HL-60 (cell line): ENCODE measurements around the gene PRKCD.

Experiments
- POLR2AphosphoS5 ChIP-seq: IDR thresholded peaks from 2 replicates; pipeline ENCODE4 v1.6.1; 2012; ENCODE audit warnings: low read depth
- TF ChIP-seq, protein P1 (sequence below): IDR thresholded peaks from one replicate; pipeline ENCODE4 v1.5.1; 2011; ENCODE audit warnings: low read length, control low read depth, inconsistent platforms; ENCODE audit not compliant: insufficient read depth
- TF ChIP-seq, protein P2 (sequence below): IDR thresholded peaks from 2 replicates; pipeline ENCODE4 v1.6.1; 2012; ENCODE audit warnings: low read depth; ENCODE audit not compliant: insufficient replicate concordance

DNA sequence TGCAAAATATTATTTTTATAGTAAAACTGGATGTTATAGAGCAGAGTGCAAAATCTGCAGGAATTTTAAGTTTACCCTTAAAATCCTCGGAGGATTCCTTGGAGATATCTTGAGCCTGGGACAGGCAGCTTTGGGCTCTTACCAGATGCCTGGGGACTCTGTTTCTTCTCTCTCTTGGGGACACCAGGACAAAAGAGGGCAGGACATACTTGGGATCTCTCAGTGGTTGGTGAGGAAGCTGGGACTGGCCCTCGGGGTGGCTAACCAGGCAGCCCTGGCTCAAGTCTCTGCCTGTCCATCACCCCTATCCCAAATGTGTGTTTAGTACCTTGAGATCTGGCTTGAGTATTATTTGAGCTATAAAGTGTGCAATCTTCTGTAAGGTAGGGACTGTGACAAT is 56.2 kb downstream of the PRKCD start:
- TF ChIP-seq, protein P1, sequence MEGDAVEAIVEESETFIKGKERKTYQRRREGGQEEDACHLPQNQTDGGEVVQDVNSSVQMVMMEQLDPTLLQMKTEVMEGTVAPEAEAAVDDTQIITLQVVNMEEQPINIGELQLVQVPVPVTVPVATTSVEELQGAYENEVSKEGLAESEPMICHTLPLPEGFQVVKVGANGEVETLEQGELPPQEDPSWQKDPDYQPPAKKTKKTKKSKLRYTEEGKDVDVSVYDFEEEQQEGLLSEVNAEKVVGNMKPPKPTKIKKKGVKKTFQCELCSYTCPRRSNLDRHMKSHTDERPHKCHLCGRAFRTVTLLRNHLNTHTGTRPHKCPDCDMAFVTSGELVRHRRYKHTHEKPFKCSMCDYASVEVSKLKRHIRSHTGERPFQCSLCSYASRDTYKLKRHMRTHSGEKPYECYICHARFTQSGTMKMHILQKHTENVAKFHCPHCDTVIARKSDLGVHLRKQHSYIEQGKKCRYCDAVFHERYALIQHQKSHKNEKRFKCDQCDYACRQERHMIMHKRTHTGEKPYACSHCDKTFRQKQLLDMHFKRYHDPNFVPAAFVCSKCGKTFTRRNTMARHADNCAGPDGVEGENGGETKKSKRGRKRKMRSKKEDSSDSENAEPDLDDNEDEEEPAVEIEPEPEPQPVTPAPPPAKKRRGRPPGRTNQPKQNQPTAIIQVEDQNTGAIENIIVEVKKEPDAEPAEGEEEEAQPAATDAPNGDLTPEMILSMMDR: no peak
- no peak for TF ChIP-seq POLR2AphosphoS5
- TF ChIP-seq, protein P2, sequence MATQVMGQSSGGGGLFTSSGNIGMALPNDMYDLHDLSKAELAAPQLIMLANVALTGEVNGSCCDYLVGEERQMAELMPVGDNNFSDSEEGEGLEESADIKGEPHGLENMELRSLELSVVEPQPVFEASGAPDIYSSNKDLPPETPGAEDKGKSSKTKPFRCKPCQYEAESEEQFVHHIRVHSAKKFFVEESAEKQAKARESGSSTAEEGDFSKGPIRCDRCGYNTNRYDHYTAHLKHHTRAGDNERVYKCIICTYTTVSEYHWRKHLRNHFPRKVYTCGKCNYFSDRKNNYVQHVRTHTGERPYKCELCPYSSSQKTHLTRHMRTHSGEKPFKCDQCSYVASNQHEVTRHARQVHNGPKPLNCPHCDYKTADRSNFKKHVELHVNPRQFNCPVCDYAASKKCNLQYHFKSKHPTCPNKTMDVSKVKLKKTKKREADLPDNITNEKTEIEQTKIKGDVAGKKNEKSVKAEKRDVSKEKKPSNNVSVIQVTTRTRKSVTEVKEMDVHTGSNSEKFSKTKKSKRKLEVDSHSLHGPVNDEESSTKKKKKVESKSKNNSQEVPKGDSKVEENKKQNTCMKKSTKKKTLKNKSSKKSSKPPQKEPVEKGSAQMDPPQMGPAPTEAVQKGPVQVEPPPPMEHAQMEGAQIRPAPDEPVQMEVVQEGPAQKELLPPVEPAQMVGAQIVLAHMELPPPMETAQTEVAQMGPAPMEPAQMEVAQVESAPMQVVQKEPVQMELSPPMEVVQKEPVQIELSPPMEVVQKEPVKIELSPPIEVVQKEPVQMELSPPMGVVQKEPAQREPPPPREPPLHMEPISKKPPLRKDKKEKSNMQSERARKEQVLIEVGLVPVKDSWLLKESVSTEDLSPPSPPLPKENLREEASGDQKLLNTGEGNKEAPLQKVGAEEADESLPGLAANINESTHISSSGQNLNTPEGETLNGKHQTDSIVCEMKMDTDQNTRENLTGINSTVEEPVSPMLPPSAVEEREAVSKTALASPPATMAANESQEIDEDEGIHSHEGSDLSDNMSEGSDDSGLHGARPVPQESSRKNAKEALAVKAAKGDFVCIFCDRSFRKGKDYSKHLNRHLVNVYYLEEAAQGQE: no peak
